K562 (cell line): ENCODE results near the gene LTK. TPM values are rescaled to one million over a fixed set of nuclear protein-coding genes. Genes with fewer than 3 reads are reported as not detected.

Source experiments
- ATAC-seq: fragments of 200-7000 bp; cut with Tn5 transposase; 3 replicates; pipeline ENCODE4 v1.9.1; 2020; ENCODE audit warnings: moderate library complexity
- BruUV-seq: library from RNA; stranded (reverse); fragments of 400-500 nt; replicated peaks from 2 replicates; lab custom pipeline; 2021; lab: Mats Ljungman, UMichigan
- CTCF ChIA-PET: fragments of 300-600 bp; formaldehyde crosslinking; extraction: SDS; loops from one replicate; lab custom pipeline; 2021; ENCODE audit warnings: low intra/inter-chr PET ratio; lab: Yijun Ruan, JAX
- POLR2A ChIA-PET: fragments of 300-600, 350-650 bp; sonication (Branson Sonifier 250); formaldehyde crosslinking; extraction: SDS; loops from one replicate; lab custom pipeline; 2021; ENCODE audit warnings: antibody characterized with exemption, inconsistent platforms; lab: Yijun Ruan, JAX
- DNase-seq, 4 experiments: peaks; one replicate each; pipeline versions ENCODE4 v3.0.0 to v3.0.0-alpha.2; 2011 to 2018; ENCODE audit warnings: low spot score in 3 of 4, mixed read lengths in 3 of 4; ENCODE audit errors: extremely low read depth in 1 of 4
- FAIRE-seq: peaks from 2 replicates; lab custom pipeline; 2011; peaks lifted over from hg19 to GRCh38; lab: Jason Lieb, UNC
- H2AFZ ChIP-seq: 2 replicates; pipeline ENCODE4 v1.6.0; 2011; ENCODE audit warnings: low read depth, low read length, control low read depth, inconsistent platforms
- H3K27ac ChIP-seq: fragments of 200-600 bp; 3 replicates; pipeline ENCODE4 v1.8.0; 2011; ENCODE audit warnings: low read depth, mild to moderate bottlenecking, control low read depth, inconsistent platforms, low read length, moderate library complexity, mixed read lengths; ENCODE audit errors: extremely low read depth
- H3K27me3 ChIP-seq, 2 experiments: fragments of 300-600 bp in 1 of 2; 2 replicates in 1 of 2; 3 replicates in 1 of 2; pipeline versions ENCODE4 v1.6.0 to v1.8.0; 2011; ENCODE audit warnings: inconsistent platforms in 2 of 2, low read length in 2 of 2, mild to moderate bottlenecking in 1 of 2, mixed read lengths in 1 of 2, moderate library complexity in 1 of 2; ENCODE audit not compliant: control insufficient read depth in 2 of 2, insufficient read depth in 2 of 2
- H3K36me3 ChIP-seq: fragments of 300-600 bp; 3 replicates; pipeline ENCODE4 v1.8.0; 2011; ENCODE audit warnings: mild to moderate bottlenecking, low read length, inconsistent platforms; ENCODE audit not compliant: control insufficient read depth, insufficient read depth
- H3K4me1 ChIP-seq, 2 experiments: fragments of 200-600 bp in 1 of 2; replicated peaks in 1 of 2; 2 replicates in 1 of 2; 3 replicates in 1 of 2; pipeline versions ENCODE4 v1.5.1 to v1.8.0; 2011; ENCODE audit warnings: inconsistent platforms in 2 of 2, low read length in 2 of 2, mild to moderate bottlenecking in 1 of 2, mixed read lengths in 1 of 2, moderate library complexity in 1 of 2; ENCODE audit not compliant: control insufficient read depth in 2 of 2, insufficient read depth in 2 of 2
- H3K4me2 ChIP-seq: 2 replicates; pipeline ENCODE4 v1.6.1; 2011; ENCODE audit warnings: low read length, control low read depth, inconsistent platforms, mixed read lengths; ENCODE audit not compliant: insufficient read depth
- H3K4me3 ChIP-seq: fragments of 200-600 bp; sonication (generic), shearing (Covaris generic); 2 replicates; pipeline ENCODE4 v1.5.1; 2016; ENCODE audit warnings: control low read depth, inconsistent platforms
- H3K79me2 ChIP-seq: fragments of 200-600 bp; 3 replicates; pipeline ENCODE4 v1.8.0; 2011; ENCODE audit warnings: low read length, inconsistent platforms; ENCODE audit not compliant: control insufficient read depth, insufficient read depth
- H3K9ac ChIP-seq, 2 experiments: 2 replicates each; pipeline versions ENCODE4 v1.6.0 to v1.6.1; 2011; ENCODE audit warnings: low read depth in 2 of 2, low read length in 2 of 2, control low read depth in 1 of 2, inconsistent platforms in 1 of 2, mild to moderate bottlenecking in 1 of 2, mixed read lengths in 1 of 2; ENCODE audit not compliant: insufficient read depth in 1 of 2
- H3K9me1 ChIP-seq: one replicate; pipeline ENCODE4 v1.6.0; 2011; ENCODE audit warnings: inconsistent platforms, mild to moderate bottlenecking, low read length, moderate library complexity; ENCODE audit not compliant: control insufficient read depth, insufficient read depth
- H3K9me3 ChIP-seq: replicated peaks from 2 replicates; pipeline ENCODE4 v1.5.1; 2011; ENCODE audit warnings: low read depth, low read length, inconsistent platforms; ENCODE audit not compliant: control insufficient read depth, insufficient read depth
- H4K20me1 ChIP-seq: replicated peaks from 2 replicates; pipeline ENCODE4 v1.6.1; 2011; ENCODE audit warnings: low read length, inconsistent platforms, mixed read lengths; ENCODE audit not compliant: control insufficient read depth, insufficient read depth
- EGR1 ChIP-seq: fragments of 450-650 bp; conservative IDR thresholded peaks from 2 replicates; pipeline ENCODE4 v1.6.1; 2017; ENCODE audit warnings: mild to moderate bottlenecking
- ZNF431 ChIP-seq: sonication (generic); formaldehyde crosslinking; IDR thresholded peaks from 2 replicates; pipeline ENCODE4 v1.8.0; 2022; ENCODE audit warnings: mild to moderate bottlenecking, missing genetic modification reagents
- in situ Hi-C: fragments of 300-500 bp; cut with MboI; formaldehyde crosslinking; loops from 4 replicates; pipeline ENCODE4 v1.15.0; 2018; ENCODE audit warnings: inconsistent platforms, mixed read lengths
- intact Hi-C: fragments of 100-400 bp; cut with micrococcal nuclease; formaldehyde crosslinking; loops from 2 replicates; pipeline ENCODE4 v1.14.2; 2022
- polyA plus RNA-seq, 8 experiments: library from polyadenylated mRNA; depleted of rRNA in 4 of 8; stranded (reverse) in 5 of 8; unstranded in 3 of 8; fragments of >200 nt; fragmentation: Nextera tagmentation in 2 of 8; fragmentation: Illumina TruSeq in 1 of 8; extraction: Ambion mirVana in 2 of 8; extraction: Trizol in 1 of 8; gene quantifications; 2 replicates each; pipeline versions ENCODE4 v1.2.1 to v1.2.3, GENCODE V29; 2011 to 2014; ENCODE audit warnings: inconsistent platforms in 1 of 8, missing spikeins in 1 of 8
- total RNA-seq, 7 experiments: library from RNA; depleted of rRNA in 6 of 7; stranded (reverse); fragments of >200 nt in 6 of 7; fragmentation: Illumina TruSeq in 2 of 7; extraction: Trizol in 2 of 7; gene quantifications; 2 replicates each; pipeline versions ENCODE4 v1.2.1 to v1.2.3, GENCODE V29; 2011 to 2021; ENCODE audit warnings: low replicate concordance in 1 of 7
- TF ChIP-seq, protein P1 (sequence below): fragments of 250-450 bp; sonication (Bioruptor Pico); IDR thresholded peaks from 2 replicates; pipeline ENCODE4 v1.4.0; 2020
- TF ChIP-seq, protein P2 (sequence below): fragments of 250-450 bp; sonication (Bioruptor Pico); IDR thresholded peaks from 2 replicates; pipeline ENCODE4 v1.8.0; 2021; ENCODE audit warnings: borderline replicate concordance, mild to moderate bottlenecking, moderate library complexity; ENCODE audit not compliant: poor library complexity, severe bottlenecking

The LTK gene
- total and polyA plus RNA-seq, 9 of the 15 experiments (the other 6 are each of a cell fraction or from before 2014, with no cell fraction given), result 0.25 to 4.4 (median 1.8) TPM

- no peaks in the 10 kb centered on the region for H4K20me1 ChIP-seq
- no peak for ATAC-seq
- no peaks in the 10 kb centered on the region for H3K27me3 ChIP-seq
- no peaks in the 10 kb centered on the region for H3K79me2 ChIP-seq
- POLR2A ChIA-PET, result interaction anchor here (0.7 to 1.2 kb wide), 4 partner anchors 13 to 1068 kb away, joined by 3 to 4 read pairs (median 4); partner anchors contain the start of gene LTK
- CTCF ChIA-PET, result no interaction called here
- no peak for FAIRE-seq
- no peaks in the 10 kb centered on the region for H3K9me3 ChIP-seq
- DNase-seq, result no peak
- TF ChIP-seq, protein P1, sequence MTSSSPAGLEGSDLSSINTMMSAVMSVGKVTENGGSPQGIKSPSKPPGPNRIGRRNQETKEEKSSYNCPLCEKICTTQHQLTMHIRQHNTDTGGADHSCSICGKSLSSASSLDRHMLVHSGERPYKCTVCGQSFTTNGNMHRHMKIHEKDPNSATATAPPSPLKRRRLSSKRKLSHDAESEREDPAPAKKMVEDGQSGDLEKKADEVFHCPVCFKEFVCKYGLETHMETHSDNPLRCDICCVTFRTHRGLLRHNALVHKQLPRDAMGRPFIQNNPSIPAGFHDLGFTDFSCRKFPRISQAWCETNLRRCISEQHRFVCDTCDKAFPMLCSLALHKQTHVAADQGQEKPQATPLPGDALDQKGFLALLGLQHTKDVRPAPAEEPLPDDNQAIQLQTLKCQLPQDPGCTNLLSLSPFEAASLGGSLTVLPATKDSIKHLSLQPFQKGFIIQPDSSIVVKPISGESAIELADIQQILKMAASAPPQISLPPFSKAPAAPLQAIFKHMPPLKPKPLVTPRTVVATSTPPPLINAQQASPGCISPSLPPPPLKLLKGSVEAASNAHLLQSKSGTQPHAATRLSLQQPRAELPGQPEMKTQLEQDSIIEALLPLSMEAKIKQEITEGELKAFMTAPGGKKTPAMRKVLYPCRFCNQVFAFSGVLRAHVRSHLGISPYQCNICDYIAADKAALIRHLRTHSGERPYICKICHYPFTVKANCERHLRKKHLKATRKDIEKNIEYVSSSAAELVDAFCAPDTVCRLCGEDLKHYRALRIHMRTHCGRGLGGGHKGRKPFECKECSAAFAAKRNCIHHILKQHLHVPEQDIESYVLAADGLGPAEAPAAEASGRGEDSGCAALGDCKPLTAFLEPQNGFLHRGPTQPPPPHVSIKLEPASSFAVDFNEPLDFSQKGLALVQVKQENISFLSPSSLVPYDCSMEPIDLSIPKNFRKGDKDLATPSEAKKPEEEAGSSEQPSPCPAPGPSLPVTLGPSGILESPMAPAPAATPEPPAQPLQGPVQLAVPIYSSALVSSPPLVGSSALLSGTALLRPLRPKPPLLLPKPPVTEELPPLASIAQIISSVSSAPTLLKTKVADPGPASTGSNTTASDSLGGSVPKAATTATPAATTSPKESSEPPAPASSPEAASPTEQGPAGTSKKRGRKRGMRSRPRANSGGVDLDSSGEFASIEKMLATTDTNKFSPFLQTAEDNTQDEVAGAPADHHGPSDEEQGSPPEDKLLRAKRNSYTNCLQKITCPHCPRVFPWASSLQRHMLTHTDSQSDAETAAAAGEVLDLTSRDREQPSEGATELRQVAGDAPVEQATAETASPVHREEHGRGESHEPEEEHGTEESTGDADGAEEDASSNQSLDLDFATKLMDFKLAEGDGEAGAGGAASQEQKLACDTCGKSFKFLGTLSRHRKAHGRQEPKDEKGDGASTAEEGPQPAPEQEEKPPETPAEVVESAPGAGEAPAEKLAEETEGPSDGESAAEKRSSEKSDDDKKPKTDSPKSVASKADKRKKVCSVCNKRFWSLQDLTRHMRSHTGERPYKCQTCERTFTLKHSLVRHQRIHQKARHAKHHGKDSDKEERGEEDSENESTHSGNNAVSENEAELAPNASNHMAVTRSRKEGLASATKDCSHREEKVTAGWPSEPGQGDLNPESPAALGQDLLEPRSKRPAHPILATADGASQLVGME (CRISPR knock-in tag), result no peak
- TF ChIP-seq ZNF431 (CRISPR knock-in tag) (no peak), EGR1 (no peak)
- TF ChIP-seq, protein P2, sequence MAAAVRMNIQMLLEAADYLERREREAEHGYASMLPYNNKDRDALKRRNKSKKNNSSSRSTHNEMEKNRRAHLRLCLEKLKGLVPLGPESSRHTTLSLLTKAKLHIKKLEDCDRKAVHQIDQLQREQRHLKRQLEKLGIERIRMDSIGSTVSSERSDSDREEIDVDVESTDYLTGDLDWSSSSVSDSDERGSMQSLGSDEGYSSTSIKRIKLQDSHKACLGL (CRISPR knock-in tag), result no peak
- H3K9me1 ChIP-seq, result no peaks in the 10 kb centered on the region
- in situ Hi-C loops, result no loop called here
- H3K4me3 ChIP-seq, result no peak overlapping the region
- peaks cover 49% of the 10 kb centered on the region for H3K36me3 ChIP-seq
- H2AFZ ChIP-seq, result no peak overlapping the region
- intact Hi-C loops, result no loop called here
- no peak overlapping the region for H3K4me2 ChIP-seq
- peaks cover 2 to 9% of the 10 kb centered on the region in 2 experiments; a peak in 3 of 5 replicates for H3K4me1 ChIP-seq
- H3K27ac ChIP-seq, result no peak overlapping the region
- no TSS peak for BruUV-seq
- H3K9ac ChIP-seq, result no peak overlapping the region
Observed at GRCh38 chr15:41483115-41483514, 30.5 kb downstream of the LTK start.
